Measurements from ENCODE around the gene BAIAP3. TPM values are rescaled to one million over a fixed set of nuclear protein-coding genes. Genes with fewer than 3 reads are reported as not detected.
"Not testable (repeated sequence)": the region's sequence is repeated elsewhere in the genome, so short reads cannot be mapped to it uniquely, and the experiment has no call there.

BAIAP3 gene, protein sequence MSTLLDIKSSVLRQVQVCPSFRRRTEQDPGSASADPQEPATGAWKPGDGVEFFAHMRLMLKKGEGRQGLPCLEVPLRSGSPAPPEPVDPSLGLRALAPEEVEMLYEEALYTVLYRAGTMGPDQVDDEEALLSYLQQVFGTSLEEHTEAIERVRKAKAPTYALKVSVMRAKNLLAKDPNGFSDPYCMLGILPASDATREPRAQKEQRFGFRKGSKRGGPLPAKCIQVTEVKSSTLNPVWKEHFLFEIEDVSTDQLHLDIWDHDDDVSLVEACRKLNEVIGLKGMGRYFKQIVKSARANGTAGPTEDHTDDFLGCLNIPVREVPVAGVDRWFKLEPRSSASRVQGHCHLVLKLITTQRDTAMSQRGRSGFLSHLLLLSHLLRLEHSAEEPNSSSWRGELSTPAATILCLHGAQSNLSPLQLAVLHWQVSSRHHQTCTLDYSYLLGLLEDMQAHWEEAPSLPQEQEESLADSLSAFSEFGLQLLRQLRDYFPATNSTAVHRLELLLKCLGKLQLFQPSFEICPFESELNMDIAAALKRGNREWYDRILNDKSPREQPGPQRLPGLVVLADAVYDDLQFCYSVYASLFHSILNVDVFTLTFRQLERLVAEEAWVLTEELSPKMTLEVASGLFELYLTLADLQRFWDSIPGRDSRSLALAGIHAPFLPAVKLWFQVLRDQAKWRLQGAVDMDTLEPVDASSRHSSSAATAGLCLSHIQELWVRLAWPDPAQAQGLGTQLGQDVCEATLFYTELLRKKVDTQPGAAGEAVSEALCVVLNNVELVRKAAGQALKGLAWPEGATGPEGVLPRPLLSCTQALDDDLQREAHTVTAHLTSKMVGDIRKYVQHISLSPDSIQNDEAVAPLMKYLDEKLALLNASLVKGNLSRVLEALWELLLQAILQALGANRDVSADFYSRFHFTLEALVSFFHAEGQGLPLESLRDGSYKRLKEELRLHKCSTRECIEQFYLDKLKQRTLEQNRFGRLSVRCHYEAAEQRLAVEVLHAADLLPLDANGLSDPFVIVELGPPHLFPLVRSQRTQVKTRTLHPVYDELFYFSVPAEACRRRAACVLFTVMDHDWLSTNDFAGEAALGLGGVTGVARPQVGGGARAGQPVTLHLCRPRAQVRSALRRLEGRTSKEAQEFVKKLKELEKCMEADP
- total RNA-seq, result 0.18 and 0.66 TPM in 2 replicates

DNA sequence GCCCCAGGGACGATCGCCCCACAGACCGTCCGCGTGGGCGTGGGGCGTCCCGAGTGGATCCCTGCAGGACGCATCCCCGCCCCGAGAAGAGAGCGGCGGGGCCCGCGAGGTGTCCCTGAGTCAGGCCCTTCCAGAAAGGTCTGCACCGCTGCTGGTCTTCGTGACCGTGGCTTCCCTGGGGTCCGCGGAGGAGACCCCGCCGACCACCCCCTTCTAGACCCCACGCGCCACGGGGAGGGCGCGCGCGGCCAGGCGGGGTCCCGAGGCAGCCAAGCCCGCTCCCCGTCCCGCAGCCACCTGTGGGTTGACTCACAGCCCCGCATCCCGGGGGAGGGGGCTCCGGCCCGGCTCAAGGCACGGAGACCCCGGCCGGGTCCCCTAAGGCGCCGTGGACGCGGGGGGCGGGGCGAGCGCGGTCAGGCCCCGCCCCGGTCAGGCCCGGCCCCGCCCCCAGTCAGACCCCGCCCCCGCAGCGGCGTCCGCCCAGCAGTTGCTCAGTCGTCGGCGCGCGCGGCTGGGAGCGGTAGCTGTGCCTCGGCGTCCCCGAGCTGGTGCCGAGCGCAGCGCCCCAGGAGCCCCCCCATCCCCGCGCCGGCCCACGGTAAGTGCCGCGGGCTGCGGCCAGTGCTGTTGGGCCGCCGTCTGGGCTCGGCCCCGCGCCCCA, at the start of gene BAIAP3:
Gene BAIAP3 (plus strand): TSS at position 497 of the 664 bp plus-strand sequence. CDS start 4,905 bp downstream, outside the sequence.
- intact Hi-C loops (cut with micrococcal nuclease), result loop anchor here (1.0 kb wide), 1 partner anchor 10 kb away; no protein-coding TSS in a partner anchor

DNA sequence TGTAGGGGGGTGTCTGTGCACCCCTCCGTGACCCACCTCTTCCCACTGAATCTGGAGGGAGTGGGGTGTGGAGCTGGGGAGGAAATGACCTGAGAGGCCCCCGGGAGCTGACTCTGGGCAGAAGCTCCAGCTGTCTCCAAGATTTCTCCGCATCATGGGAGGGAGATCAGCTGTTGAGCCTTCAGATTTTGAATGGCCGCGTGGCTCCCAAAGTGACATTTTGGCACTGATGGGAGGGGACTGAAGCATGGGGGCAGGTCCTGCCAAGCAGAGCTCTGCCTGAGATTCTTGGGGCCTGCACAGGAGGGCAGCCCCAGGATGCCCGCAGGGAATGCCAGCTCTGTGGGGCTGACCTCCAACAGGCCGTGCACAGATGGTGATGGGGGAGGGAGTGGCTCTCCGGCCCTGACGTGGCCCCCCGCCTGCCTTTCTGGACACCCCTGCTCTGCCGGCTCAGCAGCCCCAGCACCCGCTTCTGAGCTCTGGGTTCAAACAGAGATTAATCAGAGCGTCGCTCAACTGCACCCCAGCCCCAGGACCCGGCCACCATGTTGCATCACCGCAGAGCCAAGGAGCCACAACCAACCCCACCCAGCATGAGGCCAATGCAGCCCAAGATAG, 49.3 kb upstream of the BAIAP3 start:
- intact Hi-C loops (cut with micrococcal nuclease), result no loop called here

DNA sequence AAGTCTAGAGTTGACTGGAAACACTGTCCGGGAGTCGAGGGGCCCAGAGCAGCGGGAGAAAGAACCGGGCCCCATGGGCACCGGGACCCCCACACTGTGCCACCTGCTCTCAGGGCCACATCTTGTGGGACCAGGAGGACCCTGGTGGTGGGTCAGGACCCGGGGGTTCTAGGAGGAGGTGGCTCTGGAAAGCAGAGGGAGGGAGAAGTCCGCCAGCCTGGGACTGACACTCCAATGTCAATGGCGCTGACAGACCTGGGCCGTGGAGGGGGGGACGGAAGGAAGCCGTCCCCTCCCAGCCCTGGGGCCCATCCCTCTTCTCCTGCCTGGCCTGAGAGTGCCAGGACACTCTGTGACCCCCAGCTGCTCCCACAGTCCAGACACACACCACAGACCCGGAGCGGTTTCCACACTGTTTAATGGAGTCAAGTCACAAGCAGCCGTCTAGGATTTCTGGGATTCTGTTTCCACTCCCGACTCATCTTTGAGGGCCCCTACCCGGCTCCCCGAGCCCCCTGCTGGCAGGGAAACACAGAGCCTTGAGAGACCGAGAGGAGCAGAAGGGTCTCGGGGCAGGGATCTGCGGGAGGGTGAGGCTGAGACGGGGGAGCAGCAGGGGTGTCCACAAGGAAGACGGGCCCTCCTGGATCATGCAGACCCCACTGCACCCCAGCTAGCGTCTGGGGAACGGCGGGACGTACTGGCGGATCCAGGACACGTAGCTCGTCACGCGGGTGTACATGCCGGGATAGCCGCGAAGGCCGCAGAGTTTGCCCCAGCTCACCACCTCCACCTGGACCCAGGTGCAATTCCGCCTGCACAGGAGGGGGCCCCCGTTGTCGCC, 47.6 kb upstream of the BAIAP3 start:
- intact Hi-C loops (cut with micrococcal nuclease), result no loop called here

DNA sequence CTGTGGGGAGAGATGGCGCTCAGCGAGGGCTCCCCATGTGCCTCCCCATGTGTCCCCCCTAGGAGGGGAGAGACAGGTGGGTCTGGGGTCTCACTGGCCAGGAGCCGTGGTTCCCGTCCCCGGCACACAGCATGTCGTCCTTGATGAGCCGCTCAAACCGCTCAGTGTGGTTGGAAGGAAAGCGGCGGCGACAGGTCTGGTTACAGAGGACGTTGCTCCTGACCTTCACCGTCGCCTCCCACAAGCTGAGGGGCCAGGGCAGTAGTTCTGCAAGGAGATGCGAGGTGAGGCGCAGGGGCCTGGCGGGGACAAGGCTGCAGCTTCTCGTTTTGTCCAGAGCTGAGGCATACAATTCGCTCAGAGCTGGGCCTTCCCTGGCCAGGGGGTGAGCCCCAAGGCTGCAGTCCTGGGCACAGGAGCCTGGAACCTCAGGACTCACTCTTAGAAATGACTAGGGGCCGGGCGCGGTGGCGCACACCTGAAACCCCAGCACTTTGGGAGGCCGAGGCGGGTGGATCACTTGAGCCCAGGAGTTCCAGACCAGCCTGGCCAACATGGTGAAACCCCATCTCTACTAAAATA, 46.8 kb upstream of the BAIAP3 start:
- intact Hi-C loops (cut with micrococcal nuclease), result no loop called here

DNA sequence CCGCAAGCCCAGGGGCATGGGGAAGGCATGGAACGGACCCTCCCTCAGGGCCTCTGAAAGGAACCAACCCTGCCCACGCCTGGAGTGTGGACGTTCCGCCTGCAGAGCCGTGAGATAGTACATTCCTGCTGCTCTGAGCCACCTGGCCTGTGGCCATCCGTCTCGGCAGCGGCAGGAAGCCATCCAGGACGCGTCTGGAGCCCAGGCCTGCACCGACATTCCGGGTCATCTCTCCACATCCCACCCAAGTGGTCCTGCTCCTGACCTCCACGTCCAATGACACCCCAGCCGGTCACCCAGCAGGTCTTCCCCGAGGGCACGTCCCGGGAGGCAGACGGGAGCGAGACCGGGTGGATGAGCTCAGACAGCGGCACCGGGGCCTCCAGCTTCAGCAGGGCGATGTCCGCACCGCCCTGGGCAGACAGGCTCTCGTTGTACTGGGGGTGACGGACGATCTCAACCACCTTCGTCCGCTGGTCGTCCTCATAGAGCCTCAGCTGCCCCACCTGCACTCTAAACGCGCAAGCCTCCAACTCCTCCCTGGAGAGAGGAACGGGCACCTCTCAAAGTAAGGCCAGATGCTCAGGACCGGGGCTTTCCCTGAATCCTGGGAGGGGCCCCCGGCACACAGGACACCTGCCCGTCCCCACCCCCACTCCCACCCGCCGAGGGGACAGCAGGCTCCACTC, 45.3 kb upstream of the BAIAP3 start:
- intact Hi-C loops (cut with micrococcal nuclease), result no loop called here

DNA sequence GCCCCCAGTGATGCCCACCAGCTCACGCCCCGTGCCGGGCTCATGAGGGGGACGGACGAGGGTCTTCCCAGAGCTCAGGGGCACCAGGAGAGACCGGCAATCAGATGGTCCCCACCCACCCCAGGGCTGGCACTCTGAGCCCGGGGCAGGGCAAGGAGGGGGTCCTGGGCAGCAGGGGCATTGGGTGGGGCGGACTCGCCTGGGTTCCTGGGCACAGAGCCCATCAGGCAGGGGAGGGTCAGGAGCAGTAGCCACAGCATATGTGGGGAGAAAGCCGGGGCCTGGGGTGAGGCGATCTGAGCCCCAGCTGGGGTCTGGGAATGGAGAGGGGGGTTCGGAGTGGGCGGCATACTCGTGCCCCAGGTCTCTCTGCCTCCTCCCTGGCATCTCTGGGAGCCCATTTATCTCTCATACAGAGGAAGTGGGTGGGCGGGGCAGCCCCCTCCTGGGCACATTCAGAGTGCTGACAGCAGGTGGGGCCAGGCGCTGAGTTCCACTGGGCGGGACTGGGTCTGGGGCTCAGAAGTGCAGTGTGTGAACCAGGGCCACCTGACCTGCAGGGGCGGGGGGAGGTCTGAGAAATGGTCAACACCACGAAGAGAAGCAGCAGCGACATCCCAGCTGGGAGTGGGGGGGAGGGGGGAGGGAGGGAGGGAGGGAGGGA, 44.5 kb upstream of the BAIAP3 start:
- intact Hi-C loops (cut with micrococcal nuclease), result no loop called here

DNA sequence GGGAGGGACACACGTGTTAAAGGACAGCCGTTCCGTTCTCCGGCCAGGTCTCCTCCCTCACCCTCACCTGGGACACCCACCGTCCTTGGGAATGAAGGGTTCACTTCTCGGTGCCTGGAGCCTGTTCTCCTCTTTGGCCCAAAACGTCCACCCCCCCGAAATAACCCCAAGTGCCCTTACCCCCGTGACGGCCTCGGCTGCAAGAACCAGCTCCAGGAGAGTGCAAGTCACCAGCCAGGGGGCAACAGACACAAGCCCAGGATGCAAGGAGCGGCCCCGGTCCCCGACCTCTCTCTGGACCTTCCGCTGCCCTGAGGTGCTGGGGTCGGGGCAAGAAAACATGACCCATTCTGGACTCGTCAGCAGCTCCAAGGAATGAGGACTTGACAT, 44.0 kb upstream of the BAIAP3 start:
- intact Hi-C loops (cut with micrococcal nuclease), result no loop called here

DNA sequence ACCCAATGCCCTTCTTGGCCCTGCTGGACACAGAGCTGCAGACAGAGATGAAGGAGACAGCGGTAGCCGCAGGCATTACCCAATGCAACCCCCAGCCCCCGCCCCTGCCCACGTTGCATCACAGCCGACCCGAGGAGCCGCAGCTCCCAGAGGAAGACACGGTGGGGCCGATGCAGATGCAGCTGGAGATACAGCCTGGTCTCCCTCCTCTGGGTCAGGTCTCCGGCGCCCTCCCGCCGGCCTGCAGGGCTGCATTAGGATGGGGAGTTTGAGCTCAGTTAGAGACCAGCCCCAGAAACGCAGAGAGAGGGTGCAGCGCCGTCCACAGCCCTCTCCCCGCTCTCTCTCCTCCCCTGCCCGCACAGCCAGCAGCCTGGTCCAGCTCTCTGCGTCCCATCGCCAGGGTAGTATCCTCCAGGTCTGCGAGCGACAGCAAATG, 43.4 kb upstream of the BAIAP3 start:
- intact Hi-C loops (cut with micrococcal nuclease), result no loop called here

DNA sequence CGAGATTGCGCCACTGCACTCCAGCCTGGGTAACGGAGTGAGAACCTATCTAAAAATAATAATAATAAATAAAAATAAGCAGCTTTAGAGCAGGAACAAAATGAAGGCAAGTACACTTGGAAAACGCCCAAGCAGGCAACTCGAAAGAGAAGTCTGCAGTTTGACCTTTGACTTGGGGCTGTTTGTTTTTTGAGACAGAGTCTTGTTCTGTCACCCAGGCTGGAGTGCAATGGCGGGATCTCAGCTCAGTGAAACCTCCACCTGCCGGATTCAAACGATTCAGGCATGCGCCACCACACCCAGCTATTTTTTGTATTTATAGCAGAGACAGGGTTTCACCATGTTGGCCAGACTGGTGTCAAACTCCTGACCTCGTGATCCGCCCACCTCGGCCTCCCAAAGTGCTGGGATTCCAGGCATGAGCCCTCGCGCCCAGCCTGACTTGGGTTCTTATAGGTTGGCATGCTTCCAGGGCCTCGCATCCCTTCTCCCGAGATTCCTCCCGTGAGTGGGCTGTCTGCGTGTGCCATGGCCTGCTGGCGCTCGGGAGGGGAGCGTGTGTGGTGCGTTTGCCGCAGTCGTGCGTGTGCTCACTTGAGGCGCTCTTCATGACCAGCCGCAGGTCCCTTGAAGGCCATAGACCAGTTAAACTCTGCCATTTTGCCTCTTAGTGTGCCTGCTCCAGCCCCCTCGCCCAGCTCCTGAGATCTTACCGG, 42.4 kb upstream of the BAIAP3 start:
- intact Hi-C loops (cut with micrococcal nuclease), result no loop called here

DNA sequence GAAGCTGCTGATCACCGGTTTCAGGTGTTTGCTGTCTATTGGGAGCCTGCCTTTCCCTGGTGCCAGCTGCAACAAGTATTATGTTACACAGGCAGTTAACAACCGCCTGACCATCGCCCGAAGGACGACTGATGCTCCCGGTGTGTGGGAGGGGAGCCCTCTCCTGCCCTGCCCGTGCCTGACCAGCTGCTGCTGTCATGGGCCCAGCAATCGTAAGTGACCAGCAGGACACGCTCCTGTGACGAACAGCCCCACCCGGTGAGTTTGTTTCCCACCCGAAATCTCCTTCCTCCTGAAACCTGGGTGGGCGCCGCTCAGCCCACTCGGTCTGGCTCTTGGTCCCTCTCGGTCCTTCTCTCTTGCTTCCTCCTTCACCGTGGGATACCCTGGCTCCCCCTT, 41.9 kb upstream of the BAIAP3 start:
- intact Hi-C loops (cut with micrococcal nuclease), result no loop called here

DNA sequence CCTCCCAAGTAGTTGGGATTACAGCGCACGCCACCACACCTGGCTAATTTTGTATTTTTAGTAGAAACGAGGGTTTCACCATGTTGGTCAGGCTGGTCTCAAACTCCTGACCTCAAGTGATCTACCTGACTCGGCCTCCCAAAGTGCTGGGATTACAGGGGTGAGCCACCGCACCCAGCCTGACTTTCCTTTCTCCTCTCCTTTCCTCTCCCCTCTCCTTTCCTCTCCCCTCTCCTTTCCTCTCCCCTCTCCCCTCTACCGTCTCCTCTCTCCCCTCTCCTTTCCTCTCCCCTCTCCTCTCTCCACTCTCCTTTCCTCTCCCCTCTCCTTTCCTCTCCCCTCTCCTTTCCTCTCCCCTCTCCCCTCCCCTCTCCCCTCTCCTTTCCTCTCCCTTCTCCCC, 41.2 kb upstream of the BAIAP3 start:
- intact Hi-C loops (cut with micrococcal nuclease), result not testable (repeated sequence)

DNA sequence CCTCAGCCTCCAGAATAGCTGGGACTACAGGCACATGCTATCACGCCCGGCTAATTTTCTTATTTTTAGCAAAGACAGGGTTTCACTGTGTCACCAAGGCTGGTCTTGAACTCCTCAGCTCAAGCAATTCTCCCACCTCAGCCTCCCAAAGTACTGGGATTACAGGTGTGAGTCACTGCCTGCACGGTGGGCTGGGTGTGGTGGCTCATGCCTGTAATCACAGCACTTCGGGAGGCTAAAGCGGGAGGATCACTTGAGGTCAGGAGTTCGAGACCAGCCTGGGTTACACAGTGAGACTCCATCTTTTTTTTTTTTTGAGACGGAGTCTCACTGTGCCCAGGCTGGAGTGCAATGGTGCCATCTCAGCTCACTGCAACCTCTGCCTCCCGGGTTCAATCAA, 40.6 kb upstream of the BAIAP3 start:
- intact Hi-C loops (cut with micrococcal nuclease), result not testable (repeated sequence)

DNA sequence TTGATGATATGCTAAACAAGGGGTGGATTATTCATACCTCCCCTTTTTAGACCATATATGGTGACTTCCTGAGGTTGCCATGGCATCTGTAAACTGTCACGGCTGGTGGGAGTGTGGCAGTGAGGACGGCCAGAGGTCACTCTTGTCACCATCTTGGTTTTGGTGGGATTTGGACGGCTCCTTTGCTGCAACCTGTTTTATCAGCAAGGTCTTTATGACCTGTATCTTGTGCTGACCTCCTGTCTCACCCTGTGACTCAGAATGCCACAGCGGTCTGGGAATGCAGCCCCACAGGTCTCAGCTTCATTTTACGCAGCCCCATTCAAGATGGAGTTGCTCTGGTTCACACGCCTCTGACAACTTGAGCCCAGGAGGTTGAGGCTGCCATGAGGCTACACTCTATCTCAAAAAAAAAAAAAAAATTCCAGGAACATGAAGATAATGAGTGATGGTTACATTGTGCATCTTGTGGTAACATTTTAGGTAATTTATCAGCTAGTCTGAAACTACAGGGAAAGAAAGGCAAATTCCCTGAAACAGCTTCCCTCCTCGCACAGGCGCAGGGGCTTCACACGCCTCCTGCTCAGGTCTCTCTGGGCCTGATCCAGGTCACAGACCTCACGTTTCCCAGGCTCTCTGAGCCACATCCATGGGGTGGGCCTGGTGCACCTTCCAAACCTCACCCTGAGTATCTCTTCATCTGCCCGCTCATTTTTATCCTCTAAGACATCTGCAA, 39.4 kb upstream of the BAIAP3 start:
- intact Hi-C loops (cut with micrococcal nuclease), result no loop called here

DNA sequence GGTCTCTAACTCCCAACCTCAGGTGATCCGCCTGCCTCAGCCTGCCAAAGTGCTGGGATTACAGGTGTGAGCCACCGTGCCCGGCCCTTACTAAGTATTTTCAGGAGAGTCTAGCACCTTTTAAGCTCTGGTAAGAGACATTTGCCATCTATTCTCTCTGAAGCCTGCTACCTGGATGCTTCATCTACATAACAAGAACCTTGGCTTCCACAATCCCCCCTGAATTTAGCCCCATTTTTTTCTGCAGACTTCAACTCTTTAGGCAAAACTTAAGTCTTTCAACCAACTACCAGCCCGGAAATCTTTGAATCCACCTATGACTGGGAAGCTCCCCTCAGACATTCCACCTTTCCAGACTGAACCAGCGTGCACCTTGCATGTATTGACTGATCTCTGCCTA, 38.0 kb upstream of the BAIAP3 start:
- intact Hi-C loops (cut with micrococcal nuclease), result no loop called here

DNA sequence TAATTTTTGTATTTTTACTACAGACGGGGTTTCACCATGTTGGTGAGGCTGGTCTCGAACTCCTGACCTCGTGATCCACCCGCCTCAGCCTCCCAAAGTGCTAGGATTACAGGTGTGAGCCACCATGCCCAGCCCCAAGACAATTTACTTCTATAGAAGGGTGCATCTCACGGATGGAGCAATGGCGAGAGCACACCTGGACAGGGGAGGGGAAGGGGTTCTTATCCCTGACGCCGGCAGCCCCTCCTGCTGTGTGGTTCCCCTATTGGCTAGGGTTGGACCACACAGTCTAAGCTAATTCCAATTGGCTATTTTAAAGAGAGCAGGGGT, 36.8 kb upstream of the BAIAP3 start:
- intact Hi-C loops (cut with micrococcal nuclease), result not testable (repeated sequence)

DNA sequence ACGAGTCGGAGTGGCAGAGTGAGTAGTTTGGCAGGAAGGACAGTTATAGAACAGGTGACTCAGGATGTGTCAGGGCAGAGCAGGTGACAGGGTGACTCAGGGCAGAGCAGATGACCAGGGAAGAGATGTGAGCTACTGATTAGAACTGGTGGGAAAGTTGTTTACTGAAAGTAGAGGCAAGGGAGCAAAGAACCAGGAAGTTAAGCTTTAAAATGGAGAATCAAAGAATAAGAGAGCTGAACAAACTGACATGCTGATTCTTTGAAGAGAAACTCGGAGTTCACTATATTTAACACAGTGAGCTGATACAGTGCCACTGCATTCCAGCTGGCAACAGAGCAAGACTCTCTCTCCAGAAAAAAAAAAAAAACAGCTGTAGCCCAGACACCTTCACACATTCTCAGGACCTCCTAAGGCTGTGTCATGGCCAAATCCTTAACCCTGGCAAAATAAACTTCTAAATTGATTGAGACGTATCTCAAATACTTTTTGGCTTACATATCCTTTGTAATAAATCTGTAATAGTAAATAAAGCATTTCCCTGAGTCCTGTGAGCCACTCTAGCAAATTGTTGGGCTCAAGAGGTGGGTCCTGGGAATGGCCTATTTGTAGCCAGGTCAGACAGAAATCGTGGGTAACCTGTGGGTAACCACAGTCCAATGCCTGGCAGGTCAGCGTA, 36.3 kb upstream of the BAIAP3 start:
- intact Hi-C loops (cut with micrococcal nuclease), result no loop called here

DNA sequence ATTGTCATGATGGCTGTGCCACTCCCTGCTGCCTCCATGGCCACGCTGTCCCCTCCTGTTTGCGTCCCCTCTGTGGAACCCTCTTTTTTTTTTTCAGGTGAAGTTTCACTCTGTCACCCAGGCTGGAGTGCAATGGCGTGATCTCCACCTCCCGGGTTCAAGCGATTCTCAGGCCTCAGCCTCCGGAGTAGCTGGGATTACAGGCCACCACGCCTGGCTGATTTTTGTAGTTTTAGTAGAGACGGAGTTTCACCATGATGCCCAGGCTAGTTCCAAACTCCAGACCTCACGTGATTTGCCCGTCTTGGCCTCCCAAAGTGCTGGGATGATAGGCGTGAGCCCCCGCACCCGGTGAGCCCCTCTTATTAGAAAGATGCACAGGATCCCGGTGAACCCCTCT, 35.0 kb upstream of the BAIAP3 start:
- intact Hi-C loops (cut with micrococcal nuclease), result no loop called here
